Measurements from ENCODE around the gene HS1BP3.

HS1BP3 gene

DNA sequence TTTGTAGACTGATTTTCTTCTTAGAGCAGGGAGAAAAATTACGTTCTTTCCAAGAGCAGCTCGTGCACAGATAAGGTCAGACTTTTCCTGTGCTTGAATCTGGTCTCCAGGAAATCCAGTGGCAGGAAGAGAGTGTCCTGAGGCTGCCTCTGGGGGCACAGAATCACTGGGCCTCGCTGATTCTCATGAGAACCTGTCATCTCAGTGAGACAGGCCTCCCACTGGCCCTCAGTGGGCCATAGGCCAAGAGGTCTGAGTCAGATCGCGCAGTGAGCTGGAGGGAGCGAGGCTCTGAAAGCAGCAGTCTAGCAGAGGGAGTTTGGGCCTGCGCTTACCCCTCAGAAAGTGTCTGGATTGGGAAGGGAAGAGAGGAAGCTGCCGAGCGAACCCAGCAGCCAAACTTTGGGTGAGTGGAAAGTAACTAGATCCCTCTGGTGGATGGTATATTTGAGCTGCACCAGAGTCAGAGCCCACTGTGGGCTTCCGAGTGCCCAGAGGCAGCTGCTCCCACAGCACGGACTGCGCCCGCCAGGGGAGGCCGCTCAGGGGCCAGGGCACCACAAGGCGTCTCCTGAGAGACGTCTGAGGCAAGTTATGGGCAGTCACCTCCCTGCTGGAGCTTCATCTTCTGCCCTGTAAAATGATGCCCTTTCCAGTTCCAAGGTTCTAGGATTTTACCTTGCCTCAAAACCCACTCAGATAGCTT is 24.2 kb upstream of the HS1BP3 start:
- no peak for DNase-seq

DNA sequence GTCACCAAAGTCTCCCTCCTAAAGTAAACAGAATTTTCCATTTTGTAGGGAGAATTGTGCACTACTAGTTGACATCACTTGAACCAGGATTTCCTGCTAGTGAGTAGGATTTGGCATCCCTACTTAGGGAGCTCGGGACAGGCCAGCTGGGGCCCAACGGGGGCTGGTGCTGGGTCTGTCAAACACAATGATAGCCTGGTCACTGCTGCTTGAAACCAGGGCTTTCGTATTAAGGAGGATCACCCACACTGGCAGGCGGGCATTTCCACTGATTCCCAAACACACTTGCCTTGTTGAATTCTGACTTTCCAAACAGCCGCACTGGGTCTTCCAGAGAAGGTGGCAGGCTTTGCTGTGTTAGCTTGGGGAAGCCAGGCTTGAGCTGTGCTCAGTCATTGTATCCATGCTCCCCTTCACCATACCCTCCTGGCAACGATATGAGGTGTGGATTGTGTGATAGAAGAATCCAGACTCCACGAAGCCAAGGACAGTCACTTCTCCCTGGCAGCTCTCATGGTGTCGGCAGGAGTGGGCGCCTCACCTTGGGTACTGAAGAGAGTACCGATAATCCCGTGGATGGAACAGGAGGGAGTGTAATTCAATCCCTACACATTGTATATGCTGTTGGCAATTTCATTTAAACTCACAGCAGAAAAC is 23.5 kb upstream of the HS1BP3 start:
- DNase-seq, result no peak

DNA sequence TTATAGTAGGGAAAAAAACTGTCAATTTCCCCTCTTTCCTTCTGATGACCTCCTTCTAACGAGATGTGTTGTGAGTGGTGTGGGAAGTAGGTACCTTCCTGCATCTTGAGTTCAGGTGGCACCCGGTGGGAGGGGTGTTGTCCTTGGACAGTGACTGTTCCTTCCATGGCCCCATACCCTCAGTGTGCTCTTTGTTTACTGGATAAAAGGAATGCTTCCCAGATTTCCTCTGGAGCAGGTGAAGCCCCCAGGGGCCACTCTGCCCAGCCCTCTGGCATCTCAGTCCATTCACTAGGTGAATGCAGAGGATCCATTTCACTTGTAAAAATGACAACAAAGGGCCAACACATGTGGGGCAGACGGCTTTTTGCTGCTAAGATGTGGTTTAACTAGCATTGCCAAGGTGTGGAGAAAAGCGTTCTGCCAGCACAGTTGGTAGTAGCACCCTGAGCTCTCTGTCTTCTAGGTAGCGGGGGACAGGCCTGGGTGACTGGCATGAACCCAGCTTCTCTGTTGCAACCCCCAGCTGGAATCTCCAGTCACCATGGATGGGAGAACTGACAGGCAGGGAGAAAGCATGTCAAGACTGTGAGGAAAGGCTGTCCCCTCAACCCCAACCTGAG is 22.9 kb upstream of the HS1BP3 start:
- DNase-seq, result peak; percentile 26

DNA sequence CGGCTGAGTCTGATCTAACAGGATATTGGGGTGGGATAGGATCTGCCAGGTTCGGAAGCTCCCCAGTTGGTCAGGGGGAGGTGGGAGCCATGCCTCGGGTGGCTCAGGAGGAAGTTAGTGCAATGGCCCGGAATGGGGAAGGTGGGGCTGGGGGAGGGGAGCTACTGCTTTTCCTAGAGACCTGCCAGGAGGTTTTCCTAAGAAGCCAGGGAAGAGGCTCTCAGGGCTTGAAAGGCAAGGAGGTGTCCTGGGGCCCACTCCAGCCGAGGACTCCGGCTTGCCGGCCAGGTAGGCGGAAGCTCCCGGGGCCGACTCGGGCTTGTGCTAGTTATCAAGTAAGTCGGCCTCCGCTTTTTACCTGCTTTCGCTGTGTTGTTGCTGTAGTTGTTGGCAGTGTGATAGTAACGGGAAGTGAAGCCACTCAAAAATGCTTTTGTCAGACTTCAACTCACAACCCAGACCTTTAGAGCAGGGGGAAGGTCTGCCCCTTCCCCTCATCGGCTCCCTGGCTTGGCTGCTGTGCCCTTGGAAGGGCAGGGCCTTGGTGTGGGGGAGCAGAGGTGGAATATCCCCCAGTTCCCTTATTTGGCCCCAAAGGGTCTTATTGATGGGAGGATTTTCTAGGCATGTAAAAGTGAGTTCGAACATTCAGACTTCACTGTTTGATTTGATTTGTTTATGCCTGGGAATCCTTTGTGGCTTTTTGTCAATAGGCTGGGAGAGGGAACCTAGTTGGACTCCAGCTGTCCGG is 21.5 kb upstream of the HS1BP3 start:
- no peak for DNase-seq

DNA sequence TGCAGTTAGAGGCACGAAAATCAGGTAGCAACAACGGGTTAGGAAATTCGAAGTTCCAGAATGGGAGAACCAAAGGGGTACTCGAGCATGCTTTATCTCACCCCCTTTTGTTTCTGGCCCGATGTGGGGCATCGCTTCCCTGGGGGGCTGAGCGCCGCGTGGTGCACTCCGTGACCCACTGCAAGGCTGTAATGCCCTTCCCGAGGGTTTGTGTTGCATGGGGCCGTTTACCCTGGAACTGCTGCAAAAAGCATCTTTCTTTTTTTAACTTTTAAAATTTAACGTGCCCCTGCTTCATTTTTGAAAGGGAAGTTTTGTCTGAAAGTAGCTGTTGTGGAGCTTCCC is 20.8 kb upstream of the HS1BP3 start:
- DNase-seq, result no peak

DNA sequence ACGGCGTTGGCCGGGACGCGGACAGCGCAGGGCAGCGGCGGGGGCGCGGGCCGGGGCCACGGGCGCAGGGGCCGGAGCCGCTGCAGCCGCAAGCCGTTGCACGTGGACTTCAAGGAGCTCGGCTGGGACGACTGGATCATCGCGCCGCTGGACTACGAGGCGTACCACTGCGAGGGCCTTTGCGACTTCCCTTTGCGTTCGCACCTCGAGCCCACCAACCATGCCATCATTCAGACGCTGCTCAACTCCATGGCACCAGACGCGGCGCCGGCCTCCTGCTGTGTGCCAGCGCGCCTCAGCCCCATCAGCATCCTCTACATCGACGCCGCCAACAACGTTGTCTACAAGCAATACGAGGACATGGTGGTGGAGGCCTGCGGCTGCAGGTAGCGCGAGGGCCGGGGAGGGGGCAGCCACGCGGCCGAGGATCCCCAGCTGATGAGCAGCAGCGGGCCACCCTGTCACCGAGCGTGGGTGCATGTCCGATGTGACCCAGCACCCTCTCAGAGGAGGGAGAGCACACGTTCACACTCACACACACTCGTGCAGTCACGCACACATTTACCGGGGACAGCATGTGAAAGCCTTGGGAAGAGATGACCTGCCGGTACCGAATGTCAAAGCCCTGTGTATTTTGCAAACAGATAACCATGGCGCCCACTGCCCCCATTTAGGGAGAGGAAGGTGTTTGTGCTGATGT is 20.3 kb upstream of the HS1BP3 start:
- no peak for DNase-seq

DNA sequence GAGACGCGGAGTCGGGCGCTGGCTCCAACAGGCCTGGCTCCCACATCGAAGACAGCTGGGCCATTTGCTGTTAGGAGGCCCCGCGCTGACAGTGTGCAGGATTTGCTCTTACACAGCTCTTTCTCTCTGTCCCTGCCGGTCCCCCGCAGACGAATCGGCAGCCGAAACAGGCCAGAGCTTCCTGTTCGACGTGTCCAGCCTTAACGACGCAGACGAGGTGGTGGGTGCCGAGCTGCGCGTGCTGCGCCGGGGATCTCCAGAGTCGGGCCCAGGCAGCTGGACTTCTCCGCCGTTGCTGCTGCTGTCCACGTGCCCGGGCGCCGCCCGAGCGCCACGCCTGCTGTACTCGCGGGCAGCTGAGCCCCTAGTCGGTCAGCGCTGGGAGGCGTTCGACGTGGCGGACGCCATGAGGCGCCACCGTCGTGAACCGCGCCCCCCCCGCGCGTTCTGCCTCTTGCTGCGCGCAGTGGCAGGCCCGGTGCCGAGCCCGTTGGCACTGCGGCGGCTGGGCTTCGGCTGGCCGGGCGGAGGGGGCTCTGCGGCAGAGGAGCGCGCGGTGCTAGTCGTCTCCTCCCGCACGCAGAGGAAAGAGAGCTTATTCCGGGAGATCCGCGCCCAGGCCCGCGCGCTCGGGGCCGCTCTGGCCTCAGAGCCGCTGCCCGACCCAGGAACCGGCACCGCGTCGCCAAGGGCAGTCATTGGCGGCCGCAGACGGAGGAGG is 19.6 kb upstream of the HS1BP3 start:
- no peak for DNase-seq

DNA sequence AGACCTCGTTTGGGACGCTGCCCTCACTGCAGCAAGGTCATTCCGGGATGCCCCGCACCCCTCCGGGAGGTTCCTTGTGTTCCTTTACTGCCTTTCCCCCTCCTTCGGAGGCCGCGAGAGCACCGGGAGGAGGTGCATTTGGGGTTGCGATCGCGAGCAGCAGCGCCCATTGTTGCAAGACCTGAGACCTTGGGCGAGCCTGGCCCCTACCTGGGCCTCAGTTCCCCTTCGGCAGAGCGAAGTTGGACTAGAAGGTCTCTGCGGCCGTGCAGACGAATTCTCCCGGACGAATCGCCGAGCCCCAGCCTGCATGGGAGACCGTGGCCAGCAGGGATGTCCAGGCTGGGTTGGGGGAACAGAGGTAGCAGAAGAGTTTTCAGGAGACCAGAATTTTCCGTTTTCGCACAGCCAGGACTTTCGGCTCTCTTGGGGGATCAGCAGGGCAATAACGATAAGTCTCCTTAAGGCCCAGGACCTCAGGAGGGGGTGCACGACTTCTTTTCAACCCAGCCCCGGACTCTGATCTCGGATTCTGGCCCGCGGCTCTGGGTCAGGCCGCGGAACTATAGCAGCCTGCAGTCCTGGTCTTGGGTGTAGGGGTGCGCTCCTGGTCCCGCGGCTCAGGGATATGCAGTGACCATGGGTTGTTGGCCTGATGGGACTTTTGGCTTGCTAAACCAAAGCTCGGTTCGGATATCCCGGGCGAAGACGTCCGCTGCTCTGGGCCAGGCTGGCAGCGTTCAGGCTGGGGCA is 18.8 kb upstream of the HS1BP3 start:
- no peak for DNase-seq

DNA sequence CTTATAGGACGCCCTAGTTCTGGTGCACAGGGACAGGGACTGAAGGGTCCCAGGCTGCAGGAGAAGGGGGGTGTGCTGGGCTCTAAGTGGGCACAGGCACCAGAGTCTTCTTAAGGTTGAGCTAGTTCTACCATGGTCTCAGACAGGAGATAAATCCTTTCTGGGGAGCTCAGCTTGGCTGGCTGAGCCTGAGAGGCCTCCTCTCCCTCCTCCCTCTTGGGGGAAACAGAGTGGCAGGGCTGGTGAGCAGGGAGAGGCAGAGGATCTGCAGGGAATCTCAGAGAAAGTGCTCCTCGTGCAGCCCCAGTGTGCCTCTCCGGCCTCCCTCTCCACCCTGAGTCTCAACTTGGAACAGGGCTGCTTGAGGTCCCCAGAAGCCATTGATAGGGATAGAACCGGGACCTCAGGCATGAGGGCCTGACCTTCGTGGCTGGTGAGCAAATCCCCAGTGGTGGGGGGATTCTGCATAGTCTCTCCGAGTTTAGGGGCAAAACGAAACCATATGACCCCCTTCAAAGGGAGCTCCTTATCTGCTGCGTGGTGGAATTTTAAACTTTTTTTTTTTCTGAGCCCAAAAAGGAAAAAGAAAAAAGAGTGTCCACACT is 18.1 kb upstream of the HS1BP3 start:
- no peak for DNase-seq

DNA sequence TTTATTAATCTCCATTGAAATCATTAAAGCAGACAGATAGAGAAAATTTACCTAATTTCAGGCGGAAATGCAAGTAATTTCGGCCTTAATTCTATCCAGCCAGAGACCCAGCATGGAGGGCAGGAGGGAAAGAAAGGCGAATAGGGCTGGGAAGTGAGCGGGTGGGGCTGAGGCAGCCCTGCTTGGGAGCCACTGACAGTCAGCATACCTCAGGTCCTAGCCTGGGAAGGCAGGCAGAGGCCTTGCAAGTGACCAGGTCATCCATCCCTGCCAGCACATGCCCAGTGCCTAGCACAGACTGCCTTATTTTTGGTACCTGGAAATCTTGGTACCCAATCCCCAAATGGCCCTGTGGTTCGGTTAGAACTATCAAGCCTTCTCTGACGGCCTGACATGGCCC is 17.6 kb upstream of the HS1BP3 start:
- DNase-seq, result no peak

DNA sequence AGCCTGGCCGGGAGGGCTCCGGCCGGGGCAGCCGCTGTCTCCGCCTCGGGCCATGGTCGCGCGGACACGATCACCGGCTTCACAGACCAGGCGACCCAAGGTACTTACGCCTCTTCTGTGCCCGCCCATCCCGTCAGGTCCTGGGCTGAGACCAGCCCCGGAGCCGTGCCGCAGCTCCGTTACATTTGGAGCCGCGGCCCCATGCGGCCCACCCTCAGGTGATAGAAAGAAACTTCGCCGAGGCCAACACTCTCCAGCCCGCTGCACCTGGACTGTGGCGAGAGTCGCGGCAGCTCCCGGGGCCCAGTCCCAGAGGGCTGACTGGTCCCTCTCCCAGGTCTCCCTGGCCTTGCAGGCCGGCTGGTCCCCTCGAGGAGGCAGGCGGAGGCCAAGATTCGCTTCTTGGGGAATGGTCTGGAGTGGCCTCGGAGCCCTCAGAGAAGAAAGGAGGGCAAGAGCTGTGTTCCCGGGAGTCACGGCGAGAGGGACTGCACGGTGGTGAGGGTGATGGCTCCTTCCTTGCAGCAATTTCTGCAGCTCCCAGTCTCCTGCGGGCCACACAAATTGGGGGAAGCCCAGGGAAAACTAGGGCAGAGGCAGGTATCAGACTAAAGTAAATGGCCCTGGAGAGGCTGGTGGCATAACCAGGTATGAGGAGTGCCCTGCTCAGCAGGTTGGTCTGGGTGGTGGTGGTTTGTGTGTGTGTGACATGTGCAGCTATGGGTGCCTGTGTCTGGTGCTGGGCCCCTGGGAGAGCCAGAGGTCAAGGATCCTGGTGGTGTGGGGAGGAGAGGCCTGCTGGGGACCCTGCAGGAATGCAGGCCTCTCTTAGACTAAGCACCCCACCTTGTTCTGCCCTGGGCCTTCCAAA is 16.9 kb upstream of the HS1BP3 start:
- peak; percentile 19 for DNase-seq

DNA sequence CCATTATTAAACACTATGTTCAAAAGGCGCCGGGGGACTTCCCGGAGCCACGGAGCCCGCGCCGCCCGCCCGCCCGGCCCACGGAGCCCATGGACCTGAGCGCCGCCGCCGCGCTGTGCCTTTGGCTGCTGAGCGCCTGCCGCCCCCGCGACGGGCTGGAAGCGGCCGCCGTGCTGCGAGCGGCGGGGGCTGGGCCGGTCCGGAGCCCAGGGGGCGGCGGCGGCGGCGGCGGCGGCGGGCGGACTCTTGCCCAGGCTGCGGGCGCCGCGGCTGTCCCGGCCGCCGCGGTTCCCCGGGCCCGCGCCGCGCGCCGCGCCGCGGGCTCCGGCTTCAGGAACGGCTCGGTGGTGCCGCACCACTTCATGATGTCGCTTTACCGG is 16.2 kb upstream of the HS1BP3 start:
- no peak for DNase-seq

DNA sequence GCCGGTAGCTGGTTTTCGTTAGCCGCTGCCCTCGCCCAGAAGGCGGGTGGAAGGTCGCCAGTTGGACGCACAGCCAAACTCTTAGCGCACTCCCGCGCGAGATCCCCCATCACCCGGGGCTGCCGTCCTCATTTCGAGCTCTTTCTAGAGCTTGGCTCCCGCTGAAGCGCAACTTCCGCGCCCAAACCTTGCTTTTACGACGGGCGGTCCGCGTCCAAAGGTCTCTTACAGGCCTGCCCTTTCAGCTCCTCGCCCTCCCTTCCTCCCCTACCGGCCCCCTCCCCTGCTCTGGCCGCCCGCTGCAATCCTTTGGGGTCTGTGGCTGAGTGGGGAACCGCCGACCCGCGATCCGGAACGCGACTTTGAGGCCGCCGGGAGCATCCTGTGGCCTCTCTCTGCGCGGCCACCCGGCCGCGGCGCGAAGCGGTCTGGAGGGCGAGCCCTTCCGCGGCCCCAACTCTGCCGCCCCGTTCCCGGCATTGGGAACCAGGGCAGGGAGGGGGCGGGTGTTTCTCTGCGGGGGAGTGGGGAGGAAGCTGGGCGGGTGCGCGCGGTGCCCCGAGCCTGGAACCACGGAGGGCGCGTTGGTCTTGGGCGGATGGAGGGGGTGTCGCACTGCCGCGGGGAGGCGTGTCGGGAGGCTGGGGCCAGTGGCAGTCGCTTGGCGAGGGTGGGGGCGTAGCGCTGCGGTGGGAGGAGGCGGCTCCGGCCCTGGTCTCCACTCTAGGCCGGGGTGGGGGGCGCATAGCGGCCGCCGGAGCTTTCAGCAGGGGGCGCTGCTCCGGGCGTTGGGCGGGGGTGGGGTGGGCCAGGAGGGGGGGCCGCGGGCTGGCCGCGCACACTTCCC is 15.6 kb upstream of the HS1BP3 start, which contains the start of gene GDF7:
Gene GDF7, plus strand, starts transcription at position 841 of the 847 bp plus-strand sequence. CDS start 96 bp downstream, outside the sequence.
- peak; percentile 31 for DNase-seq

DNA sequence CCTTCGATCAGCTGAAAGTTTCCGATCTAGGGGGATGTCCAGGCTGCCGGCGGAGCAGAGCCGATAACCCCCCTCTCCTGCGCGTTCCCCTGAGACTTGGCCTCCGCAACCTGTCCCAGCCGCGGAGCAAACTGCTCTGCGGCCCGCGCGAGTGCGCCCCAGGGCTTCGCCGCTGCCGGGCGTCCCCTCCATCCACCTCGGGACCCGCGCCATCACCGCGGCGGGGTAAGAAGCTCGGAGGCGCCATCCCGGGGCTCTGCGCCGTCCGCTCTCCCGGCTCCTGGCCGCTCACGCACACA is 15.1 kb upstream of the HS1BP3 start:
- no peak for DNase-seq

DNA sequence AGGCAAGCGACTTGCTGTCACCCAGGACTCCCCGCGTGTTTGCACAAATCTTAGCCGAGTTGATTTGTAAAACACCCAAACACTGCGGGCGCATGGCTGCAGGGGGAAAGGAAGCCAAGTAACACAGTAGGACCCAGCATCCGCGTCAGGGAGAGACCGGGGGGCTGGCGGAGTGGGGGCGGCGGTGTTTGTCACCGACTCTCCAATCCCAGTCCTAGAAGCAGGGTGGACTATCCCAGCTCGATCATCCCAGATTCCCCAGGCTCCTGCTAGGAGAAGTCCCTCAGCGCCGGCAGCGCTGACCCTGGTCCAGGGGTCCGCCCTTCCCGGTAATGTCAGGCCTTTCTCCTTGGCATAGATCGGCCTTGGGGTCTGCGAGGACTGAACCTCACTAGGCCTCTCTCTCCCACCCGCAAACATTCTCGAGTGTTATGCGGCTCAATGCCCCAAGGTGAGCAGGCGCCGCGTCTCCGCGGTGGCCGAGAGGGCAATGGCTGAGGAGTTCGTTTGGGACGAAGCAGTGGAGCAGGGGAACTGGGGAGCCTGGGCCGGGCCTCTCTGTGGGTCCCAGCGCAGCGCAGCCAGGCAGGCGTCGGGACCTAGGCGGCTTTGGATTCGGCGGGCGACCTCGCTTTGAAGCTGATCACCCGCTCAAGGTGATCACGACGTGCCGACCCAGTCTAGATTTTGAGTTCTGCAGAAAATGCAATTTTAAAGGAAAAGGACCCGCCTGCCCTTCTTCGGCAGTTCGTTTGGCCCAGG is 14.5 kb upstream of the HS1BP3 start:
- no peak for DNase-seq

DNA sequence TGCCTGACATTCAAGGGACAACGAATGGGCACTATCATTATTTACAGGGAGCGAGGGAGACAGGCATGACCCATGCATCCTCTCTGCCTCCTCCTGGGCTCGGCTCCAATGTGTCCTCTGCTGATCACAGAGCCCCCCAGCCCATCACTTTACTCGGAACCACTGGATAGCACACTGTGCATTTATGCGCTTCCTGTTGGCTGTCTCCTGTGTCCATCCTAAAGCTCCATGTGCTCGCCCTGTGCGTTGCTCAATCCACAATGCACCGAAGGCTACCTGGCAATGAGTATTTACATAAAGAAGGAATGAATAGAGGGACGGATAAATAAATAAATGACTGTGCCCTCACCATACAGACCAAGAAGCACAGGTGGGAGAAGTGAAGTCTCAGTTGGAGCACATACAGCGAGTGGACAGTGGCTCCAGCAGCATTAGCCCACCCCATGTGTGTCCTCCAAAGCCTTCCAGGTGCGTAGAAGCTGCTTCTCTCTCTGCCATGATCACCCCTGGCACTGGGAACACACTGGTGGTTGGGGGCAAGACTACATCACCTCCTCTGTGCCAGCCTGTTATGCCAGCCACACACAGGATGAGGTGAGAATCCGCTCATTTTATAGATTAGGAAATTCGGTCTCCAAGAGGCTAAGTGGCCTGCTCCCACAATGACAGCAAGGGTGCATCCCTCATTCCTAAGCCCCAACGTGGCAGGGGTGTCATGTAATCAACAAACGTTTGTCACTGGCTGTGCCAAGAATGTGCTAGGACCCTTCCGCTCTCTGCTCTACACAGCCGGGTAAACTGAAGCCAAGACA is 13.7 kb upstream of the HS1BP3 start:
- no peak for DNase-seq

DNA sequence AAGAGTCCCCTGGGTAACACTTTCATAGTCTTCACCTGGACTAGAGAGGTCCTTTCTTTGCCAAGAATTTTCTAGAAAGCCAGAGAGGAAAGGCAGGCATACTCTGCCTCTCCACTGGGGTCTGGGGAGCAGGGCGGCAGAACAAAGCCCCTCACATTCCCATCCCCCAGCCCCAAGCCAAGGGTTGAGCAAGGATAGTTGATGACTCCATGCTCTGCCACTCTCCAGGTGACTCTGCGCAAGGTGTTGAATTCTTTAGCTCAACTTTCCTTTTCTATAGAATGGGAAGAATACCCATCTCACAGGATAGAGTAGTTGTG is 13.1 kb upstream of the HS1BP3 start:
- DNase-seq, result no peak
